Measurements from ENCODE around the gene IL27RA.
A peak's percentile ranks its signal among the peaks of the same experiment; 100 is the strongest.
"Not testable (repeated sequence)": the region's sequence is repeated elsewhere in the genome, so short reads cannot be mapped to it uniquely, and the experiment has no call there.

The IL27RA gene

GRCh38 chr19:14030997-14031718 is 404 bp upstream of the IL27RA start:
- no peak for DNase-seq

DNA sequence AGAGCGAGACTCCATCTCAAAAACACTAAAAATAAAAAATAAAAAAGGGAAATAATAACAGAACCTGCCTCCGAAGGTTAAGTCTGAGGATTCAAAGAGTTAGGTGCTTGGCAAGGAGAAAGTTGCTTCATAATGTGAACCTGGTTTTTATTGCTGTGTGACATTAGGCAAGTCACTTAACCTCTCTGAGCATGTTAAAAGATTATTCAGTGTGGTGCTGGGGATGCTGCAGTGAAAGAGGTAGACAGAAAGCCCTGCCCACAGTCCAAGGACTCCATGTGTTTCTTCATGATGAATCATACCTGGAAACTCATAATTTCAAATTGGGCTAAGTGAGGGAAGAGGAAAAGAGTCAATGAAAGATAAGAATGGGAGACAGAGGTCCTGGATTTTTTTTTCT is 2.4 kb downstream of the IL27RA start:
- no peak for DNase-seq

GRCh38 chr19:14035159-14035558 is 3.6 kb downstream of the IL27RA start:
- not testable (repeated sequence) for DNase-seq

DNA sequence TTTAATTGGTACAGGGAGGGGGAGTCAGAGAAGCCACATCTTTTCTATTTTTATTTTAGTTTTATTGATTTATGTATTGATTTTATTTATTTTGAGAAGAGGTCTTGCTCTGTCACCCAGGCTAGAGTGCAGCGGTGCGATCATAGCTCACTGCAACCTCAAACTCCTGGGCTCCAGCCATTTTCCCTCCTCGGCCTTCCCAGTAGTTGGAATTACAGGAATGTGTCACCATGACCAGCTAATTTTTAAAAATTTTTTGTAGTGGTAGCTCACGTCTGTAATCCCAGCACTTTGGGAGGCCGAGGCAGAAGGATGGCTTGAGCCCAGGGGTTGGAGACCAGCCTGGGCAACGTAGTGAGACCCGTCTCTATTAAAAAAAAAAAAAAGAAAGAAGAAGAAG is 4.1 kb downstream of the IL27RA start:
- no peak for DNase-seq

DNA sequence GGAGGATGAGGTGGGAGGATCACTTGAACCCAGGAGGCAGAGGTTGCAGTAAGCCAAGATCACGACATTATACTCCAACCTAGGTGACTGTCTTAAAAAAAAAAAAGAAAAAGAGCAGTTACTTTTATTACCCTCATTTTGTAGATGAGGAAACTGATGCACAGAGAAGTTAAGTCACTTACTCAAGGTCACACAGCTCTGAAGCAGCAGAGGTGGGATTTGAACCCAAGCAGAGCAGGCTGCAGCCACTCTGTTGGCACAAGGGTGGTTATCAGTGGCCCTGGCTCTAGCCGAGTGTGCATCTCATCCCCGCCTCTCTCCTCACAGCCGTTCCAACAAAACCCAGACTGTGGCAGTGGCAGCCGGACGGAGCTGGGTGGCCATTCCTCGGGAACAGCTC is 7.6 kb downstream of the IL27RA start:
- DNase-seq = no peak

DNA sequence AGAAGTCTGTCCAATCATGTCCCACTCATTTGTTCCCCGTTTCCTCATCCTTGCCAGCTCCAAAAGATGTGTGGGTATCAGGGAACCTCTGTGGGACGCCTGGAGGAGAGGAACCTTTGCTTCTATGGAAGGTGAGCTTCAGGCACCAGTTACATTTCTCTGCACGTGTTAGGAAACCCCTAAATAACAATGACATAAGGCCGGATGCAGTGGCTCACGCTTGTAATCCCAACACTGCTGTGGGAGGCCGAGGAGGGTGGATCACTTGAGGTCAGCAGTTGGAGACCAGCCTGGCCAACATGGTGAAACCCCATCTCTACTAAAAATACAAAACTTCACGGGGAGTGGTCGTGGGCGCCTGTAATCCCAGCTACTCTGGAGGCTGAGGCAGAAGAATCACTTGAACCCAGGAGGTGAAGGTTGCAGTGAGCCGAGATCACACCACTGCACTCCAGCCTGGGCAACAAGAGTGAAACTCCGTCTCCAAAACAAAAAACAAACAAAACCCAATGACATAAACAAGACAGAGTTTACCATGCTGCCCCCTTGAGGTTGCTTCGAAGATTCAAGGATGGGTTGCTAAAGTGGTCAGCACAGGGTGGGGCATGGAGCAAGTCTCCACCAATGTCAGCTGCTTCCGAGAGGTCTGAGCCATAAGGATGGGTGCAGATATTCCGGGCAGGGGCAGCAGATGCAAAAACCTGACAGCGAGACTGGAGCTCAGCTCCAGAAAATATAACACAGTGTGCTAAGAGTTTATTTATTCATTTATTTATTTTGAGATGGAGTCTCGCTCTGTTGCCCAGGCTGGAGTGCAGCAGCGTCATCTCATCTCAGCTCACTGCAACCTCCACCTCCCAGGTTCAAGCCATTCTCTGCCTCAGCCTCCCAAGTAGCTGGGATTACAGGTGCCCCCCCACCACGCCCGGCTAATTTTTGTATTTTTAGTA is 11.4 kb downstream of the IL27RA start:
- peak in 2 of 3 experiments; percentile 13 to 56 for DNase-seq

DNA sequence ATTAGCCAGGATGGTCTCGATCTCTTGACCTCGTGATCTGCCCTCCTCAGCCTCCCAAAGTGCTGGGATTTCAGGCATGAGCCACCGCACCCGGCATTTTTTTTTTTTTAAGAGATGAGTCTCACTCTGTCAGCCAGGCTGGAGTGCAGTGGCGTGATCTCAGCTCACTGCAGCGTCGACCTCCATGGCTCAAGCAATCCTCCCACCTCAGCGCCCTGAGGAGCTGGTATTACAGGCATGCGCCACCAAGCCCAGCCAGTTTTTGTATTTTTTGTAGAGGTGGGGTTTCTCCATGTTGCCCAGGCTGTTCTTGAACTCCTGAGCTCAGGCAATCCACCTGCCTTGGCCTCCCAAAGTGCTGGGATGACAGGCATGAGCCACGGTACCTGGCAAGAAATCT is 16.3 kb downstream of the IL27RA start:
- not testable (repeated sequence) for DNase-seq

- DNase-seq = peak; percentile 7 to 44 (median 22)
These were observed 17.0 kb downstream of the IL27RA start for GRCh38 chr19:14048443-14049153.

DNA sequence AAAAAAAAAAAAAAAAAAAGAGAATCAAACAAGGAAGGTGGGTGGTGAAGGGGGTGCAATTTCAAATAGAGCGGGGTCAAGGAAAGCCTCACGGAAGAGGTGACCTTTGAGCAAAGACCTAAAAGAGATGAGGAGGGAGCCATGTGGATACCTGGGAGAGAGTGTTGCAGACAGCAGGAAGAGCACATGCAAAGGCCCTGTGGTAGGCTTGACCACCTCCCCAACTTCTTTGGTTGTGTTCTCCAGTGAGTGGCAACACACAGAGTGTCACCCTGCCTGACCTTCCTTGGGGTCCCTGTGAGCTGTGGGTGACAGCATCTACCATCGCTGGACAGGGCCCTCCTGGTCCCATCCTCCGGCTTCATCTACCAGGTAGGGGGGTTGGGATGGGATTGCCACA is 18.9 kb downstream of the IL27RA start:
- no peak for DNase-seq

GRCh38 chr19:14050961-14051360 is 19.4 kb downstream of the IL27RA start:
- DNase-seq = not testable (repeated sequence)

DNA sequence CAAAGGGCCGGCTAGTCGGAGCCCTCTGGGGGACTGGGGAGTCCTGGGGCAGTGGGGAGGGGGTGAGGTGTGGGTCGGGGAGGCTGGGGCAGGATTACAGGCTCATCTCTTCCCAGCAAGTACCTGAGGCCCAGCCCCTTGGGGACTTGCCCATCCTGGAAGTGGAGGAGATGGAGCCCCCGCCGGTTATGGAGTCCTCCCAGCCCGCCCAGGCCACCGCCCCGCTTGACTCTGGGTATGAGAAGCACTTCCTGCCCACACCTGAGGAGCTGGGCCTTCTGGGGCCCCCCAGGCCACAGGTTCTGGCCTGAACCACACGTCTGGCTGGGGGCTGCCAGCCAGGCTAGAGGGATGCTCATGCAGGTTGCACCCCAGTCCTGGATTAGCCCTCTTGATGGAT is 20.4 kb downstream of the IL27RA start:
- DNase-seq = no peak

- no peak for DNase-seq
These were observed 20.9 kb downstream of the IL27RA start for GRCh38 chr19:14052470-14052869.

DNA sequence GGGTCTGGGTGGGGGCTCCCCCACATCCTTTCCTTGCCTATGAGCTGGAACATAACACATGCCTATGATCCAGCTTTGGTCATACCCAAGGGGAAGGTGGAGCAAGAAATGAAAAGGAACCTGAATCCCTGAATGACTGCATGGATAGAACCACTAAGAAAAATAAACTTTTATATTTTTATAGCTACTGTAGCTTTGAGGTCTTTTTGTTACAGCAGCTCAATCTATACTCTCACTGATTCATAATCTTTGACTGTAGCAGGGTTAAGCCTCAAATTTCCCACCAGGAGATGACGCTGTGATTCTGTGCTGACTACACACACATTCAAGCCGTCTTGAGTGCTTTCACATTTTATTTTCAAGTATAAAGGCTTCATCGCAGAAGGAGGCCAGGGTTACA is 21.5 kb downstream of the IL27RA start:
- no peak for DNase-seq

DNA sequence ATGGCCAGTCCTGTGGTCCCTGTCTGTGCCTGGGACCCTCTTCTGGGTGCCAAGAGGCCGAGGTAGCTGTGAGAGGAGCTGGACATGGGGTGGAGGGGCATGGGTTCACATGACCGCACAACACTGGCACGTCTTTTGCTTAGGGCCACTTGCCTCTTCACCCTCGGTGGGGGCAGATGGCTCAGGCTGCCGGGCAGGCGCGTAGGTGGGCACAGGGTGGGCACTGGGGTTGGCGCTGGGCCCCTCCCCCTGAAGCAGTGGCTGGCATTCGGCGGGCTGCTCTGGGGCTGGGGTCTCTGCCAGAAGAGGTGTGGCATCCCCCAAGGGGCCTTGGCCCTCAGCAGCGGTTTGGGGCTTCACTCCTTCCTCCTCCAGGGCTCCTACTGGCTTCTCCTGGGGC is 21.9 kb downstream of the IL27RA start:
- DNase-seq = no peak

GRCh38 chr19:14054099-14054498 is 22.5 kb downstream of the IL27RA start:
- no peak for DNase-seq

DNA sequence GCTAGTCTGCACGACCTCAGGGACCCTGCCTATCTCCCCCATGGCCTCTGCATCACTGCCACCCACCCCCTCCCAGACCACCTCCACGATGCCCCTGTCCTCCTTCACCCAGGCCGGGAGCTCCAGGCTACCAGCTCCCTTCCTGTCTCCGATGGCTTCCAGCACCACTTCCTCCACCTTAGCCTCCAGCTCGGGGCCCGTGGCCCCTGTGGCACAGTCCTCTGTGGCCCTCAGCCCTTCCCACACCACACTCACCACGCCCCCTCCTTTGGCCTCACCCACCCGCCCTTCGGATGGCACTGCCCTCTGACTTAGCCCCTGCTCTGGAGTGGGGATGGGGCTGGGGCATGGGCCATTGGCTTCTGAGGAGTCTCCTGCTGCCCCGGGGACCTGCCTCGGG is 23.2 kb downstream of the IL27RA start:
- no peak for DNase-seq

DNA sequence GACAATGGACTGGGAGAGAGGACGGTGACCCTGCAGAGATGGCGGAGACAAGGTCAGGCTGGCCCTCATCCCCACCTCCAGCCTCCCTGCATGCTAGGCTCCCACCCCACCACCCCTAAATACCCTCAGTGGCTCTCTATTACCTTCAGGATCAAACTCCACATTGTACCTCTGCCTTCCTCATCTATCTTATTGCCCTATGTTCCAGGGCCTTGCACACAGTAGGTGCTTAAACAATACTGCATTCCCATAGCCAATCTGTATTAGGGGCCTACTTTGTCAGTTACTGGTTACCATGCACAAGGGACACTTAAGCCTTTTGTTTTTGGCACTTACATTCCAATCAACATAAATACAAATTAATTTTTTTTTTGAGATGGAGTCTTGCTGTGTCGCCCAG is 23.8 kb downstream of the IL27RA start:
- DNase-seq = no peak

DNA sequence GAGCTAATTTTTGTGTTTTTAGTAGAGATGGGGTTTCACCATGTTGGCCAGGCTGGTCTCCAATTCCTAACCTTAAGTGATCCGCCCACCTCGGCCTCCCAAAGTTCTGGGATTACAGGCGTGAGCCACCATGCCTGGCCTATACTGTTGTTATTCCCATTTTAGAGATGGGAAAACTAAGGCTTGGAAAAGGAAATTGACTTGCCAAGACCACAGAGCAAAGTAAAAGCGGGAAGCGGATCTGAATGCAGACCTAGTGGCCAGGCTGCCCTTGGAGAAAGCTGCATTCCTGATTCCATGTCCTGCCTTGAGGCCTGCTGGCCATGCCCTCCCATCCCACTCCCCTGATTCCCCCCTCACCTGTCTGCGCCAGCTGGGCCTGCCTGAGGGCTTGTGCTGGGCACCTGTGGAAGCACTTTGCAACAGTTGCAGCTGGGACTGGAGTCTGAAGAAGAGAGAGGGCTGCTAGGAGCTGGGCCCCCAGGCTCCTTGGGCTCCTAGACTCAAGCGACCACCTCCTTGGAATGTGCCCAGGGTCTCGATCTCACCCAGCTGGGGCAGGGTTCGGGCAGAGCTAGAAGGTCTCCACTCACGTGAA is 24.6 kb downstream of the IL27RA start:
- DNase-seq = no peak

- DNase-seq = no peak
These were observed 25.3 kb downstream of the IL27RA start for GRCh38 chr19:14056741-14057356.

GRCh38 chr19:14058182-14059092 is 26.9 kb downstream of the IL27RA start:
- DNase-seq = no peak

DNA sequence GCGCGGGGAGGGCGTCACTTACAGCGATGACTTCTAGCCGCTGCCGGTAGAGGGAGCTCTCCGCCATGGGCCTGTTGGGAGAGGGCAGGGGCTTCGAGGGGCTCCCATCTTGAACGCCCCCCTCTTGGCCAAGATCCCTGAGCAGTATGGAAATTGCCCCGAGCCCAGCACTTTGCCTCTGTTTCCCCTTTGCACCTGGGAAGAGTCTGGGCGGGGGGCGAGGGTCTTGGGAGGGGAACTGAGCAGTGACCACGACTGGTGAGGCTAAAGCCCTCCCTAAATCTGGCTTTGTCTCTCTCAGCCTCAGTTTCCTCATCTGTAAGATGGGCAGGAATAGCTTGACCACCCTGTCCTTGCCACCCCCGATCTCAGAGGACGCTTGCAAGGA is 27.5 kb downstream of the IL27RA start:
- no peak for DNase-seq

Measured in NCI-H1417 (cell line).